GM23338 (cell line): ENCODE data around the gene ACCSL. TPM values are rescaled to one million over a fixed set of nuclear protein-coding genes. Genes with fewer than 3 reads are reported as not detected.

ENCODE experiments used
- ATAC-seq: fragments of 200-7000 bp; cut with Tn5 transposase; 3 replicates; pipeline ENCODE4 v1.9.1; 2020
- DNase-seq: peaks from one replicate; pipeline ENCODE4 v3.0.0-alpha.2; 2015; ENCODE audit warnings: low spot score
- H2AFZ ChIP-seq: fragments of 200-600 bp; sonication (generic); 2 replicates; pipeline ENCODE4 v1.8.0; 2016; ENCODE audit warnings: antibody characterized with exemption, mild to moderate bottlenecking, moderate library complexity
- H3F3A ChIP-seq: fragments of 200-600 bp; sonication (generic); replicated peaks from 2 replicates; pipeline ENCODE4 v1.8.0; 2017; ENCODE audit warnings: antibody characterized with exemption, mixed run types, low read depth
- H3K27ac ChIP-seq: fragments of 200-600 bp; sonication (generic); 2 replicates; pipeline ENCODE4 v1.6.1; 2016; ENCODE audit warnings: low read depth
- H3K27me3 ChIP-seq: fragments of 200-600 bp; sonication (generic); 2 replicates; pipeline ENCODE4 v1.8.0; 2016; ENCODE audit warnings: mild to moderate bottlenecking, mixed run types, moderate library complexity; ENCODE audit not compliant: insufficient read depth
- H3K36me3 ChIP-seq: fragments of 200-600 bp; sonication (generic); 2 replicates; pipeline ENCODE4 v1.8.0; 2016; ENCODE audit warnings: mild to moderate bottlenecking; ENCODE audit not compliant: insufficient read depth
- H3K4me1 ChIP-seq: fragments of 200-600 bp; sonication (generic); 2 replicates; pipeline ENCODE4 v1.8.0; 2016; ENCODE audit warnings: mild to moderate bottlenecking, moderate library complexity; ENCODE audit not compliant: insufficient read depth
- H3K4me2 ChIP-seq: fragments of 200-600 bp; sonication (generic); 2 replicates; pipeline ENCODE4 v1.7.1; 2017; ENCODE audit warnings: mixed run types
- H3K4me3 ChIP-seq: fragments of 200-600 bp; sonication (generic); 2 replicates; pipeline ENCODE4 v1.6.1; 2016; ENCODE audit warnings: mixed run types
- H3K79me2 ChIP-seq: fragments of 200-600 bp; sonication (generic); replicated peaks from 2 replicates; pipeline ENCODE4 v1.8.0; 2017; ENCODE audit warnings: mild to moderate bottlenecking; ENCODE audit not compliant: insufficient read depth
- H3K9me2 ChIP-seq: fragments of 200-600 bp; sonication (generic); 2 replicates; pipeline ENCODE4 v1.8.0; 2017; ENCODE audit not compliant: insufficient read depth
- H4K20me1 ChIP-seq: fragments of 200-600 bp; sonication (generic); replicated peaks from 2 replicates; pipeline ENCODE4 v1.8.0; 2017; ENCODE audit warnings: mild to moderate bottlenecking; ENCODE audit not compliant: insufficient read depth
- H3K27ac Mint-ChIP-seq: 2 replicates; pipeline ENCODE4 v1.8.0; 2020; ENCODE audit warnings: inconsistent platforms, mild to moderate bottlenecking, moderate library complexity, mixed read lengths
- H3K27me3 Mint-ChIP-seq: 3 replicates; pipeline ENCODE4 v1.8.0; 2022; ENCODE audit warnings: low read depth, mild to moderate bottlenecking, moderate library complexity, mixed read lengths, inconsistent platforms; ENCODE audit not compliant: insufficient read depth, poor library complexity
- H3K36me3 Mint-ChIP-seq: 3 replicates; pipeline ENCODE4 v1.8.0; 2021; ENCODE audit warnings: low read depth, mild to moderate bottlenecking, inconsistent platforms, moderate library complexity, mixed read lengths
- H3K4me1 Mint-ChIP-seq: 3 replicates; pipeline ENCODE4 v1.8.0; 2020; ENCODE audit warnings: mild to moderate bottlenecking, inconsistent platforms, mixed read lengths
- H3K4me3 Mint-ChIP-seq: 3 replicates; pipeline ENCODE4 v1.8.0; 2021; ENCODE audit warnings: moderate library complexity, mild to moderate bottlenecking, inconsistent platforms, mixed read lengths
- H3K9me3 Mint-ChIP-seq: 3 replicates; pipeline ENCODE4 v1.8.0; 2020; ENCODE audit warnings: moderate library complexity, mild to moderate bottlenecking, inconsistent platforms, mixed read lengths
- CREB1 ChIP-seq: fragments of 250-450 bp; sonication (Bioruptor Pico); IDR thresholded peaks from 2 replicates; pipeline ENCODE4 v1.5.0; 2020; ENCODE audit warnings: low read depth, mild to moderate bottlenecking, moderate library complexity
- CTCF ChIP-seq, 2 experiments: fragments of 200-600 bp in 1 of 2; sonication (generic) in 1 of 2; conservative IDR thresholded peaks; 2 replicates each; pipeline versions ENCODE4 v1.5.1 to v1.6.1; 2016 to 2017; ENCODE audit warnings: antibody characterized with exemption in 2 of 2, low read depth in 2 of 2, mild to moderate bottlenecking in 2 of 2, moderate library complexity in 1 of 2
- ETS1 ChIP-seq: IDR thresholded peaks from 2 replicates; pipeline ENCODE4 v1.6.1; 2016; ENCODE audit warnings: antibody characterized with exemption
- EZH2 ChIP-seq: fragments of 200-600 bp; sonication (generic); IDR thresholded peaks from one replicate; pipeline ENCODE4 v1.8.0; 2017; ENCODE audit warnings: antibody characterized with exemption, mild to moderate bottlenecking, low read depth; ENCODE audit not compliant: unreplicated experiment
- EZH2phosphoT487 ChIP-seq: fragments of 200-600 bp; sonication (generic); IDR thresholded peaks from one replicate; pipeline ENCODE4 v1.8.1; 2018; ENCODE audit warnings: antibody characterized with exemption; ENCODE audit not compliant: unreplicated experiment
- JUNB ChIP-seq: IDR thresholded peaks from one replicate; pipeline ENCODE4 v1.6.1; 2016; ENCODE audit warnings: antibody characterized with exemption; ENCODE audit not compliant: unreplicated experiment
- NANOG ChIP-seq: IDR thresholded peaks from 2 replicates; pipeline ENCODE4 v1.6.1; 2016; ENCODE audit warnings: antibody characterized with exemption, borderline replicate concordance
- REST ChIP-seq: IDR thresholded peaks from one replicate; pipeline ENCODE4 v1.6.1; 2018; ENCODE audit warnings: antibody characterized with exemption; ENCODE audit not compliant: unreplicated experiment
- ZNF114 ChIP-seq: fragments of 250-450 bp; sonication (Bioruptor Pico); IDR thresholded peaks from 2 replicates; pipeline ENCODE4 v1.5.0; 2020; ENCODE audit warnings: mild to moderate bottlenecking, moderate library complexity
- ZNF462 ChIP-seq: fragments of 250-450 bp; sonication (Bioruptor Pico); IDR thresholded peaks from 2 replicates; pipeline ENCODE4 v1.5.0; 2020; ENCODE audit warnings: mild to moderate bottlenecking, moderate library complexity
- polyA plus RNA-seq: library from polyadenylated mRNA; unstranded; fragments of >200 nt; fragmentation: Nextera tagmentation; extraction: Ambion mirVana; gene quantifications from 2 replicates; pipeline ENCODE4 v1.2.1, GENCODE V29; 2016
- total RNA-seq: library from RNA; depleted of rRNA; stranded (reverse); fragments of >200 nt; shearing (Covaris generic); gene quantifications from 2 replicates; pipeline ENCODE4 v1.2.3, GENCODE V29; 2014

The ACCSL gene
- total and polyA plus RNA-seq, 2 experiments from 2014 or later = not detected

GRCh38 chr11:44008698-44009097, 39.1 kb upstream of the ACCSL start:
- Histone ChIP-seq H3K9me2 (no peaks in the 10 kb centered on the region), H3K27me3 (no peaks in the 10 kb centered on the region), H3K4me1 (peaks cover 5% of the 10 kb centered on the region; the same call in 1 of the 2 replicates), H2AFZ (no peak overlapping the region), H3K4me3 (no peak overlapping the region), H3K4me2 (no peak overlapping the region), H3K36me3 (no peaks in the 10 kb centered on the region), H3K79me2 (no peaks in the 10 kb centered on the region), H3K27ac (no peak overlapping the region), H4K20me1 (no peaks in the 10 kb centered on the region), H3F3A (no peaks in the 10 kb centered on the region)
- DNase-seq (no peak), ATAC-seq (no peak)
- no peaks in the 10 kb centered on the region for H3K9me3 Mint-ChIP-seq
- no peak overlapping the region for H3K4me3 Mint-ChIP-seq
- H3K36me3 Mint-ChIP-seq = no peaks in the 10 kb centered on the region
- H3K27me3 Mint-ChIP-seq = peaks cover 14% of the 10 kb centered on the region
- H3K4me1 Mint-ChIP-seq = peaks cover 12% of the 10 kb centered on the region
- TF ChIP-seq ZNF462 (CRISPR knock-in tag) = no peak
- TF ChIP-seq EZH2 = no peak
- no peak for TF ChIP-seq CREB1
- no peak overlapping the region for H3K27ac Mint-ChIP-seq

GRCh38 chr11:44010789-44011251, 37.0 kb upstream of the ACCSL start:
- Histone ChIP-seq H2AFZ (no peak overlapping the region), H4K20me1 (no peaks in the 10 kb centered on the region), H3K9me2 (no peaks in the 10 kb centered on the region), H3K4me3 (no peak overlapping the region), H3F3A (no peaks in the 10 kb centered on the region), H3K4me2 (no peak overlapping the region), H3K27ac (no peak overlapping the region), H3K4me1 (no peaks in the 10 kb centered on the region), H3K36me3 (no peaks in the 10 kb centered on the region), H3K79me2 (no peaks in the 10 kb centered on the region), H3K27me3 (no peaks in the 10 kb centered on the region)
- no peaks in the 10 kb centered on the region; the same call in 2 of the 3 replicates for H3K4me1 Mint-ChIP-seq
- ATAC-seq (no peak), DNase-seq (no peak)
- peaks cover 12% of the 10 kb centered on the region for H3K27me3 Mint-ChIP-seq
- no peak overlapping the region for H3K4me3 Mint-ChIP-seq
- no peak overlapping the region for H3K27ac Mint-ChIP-seq
- no peaks in the 10 kb centered on the region for H3K36me3 Mint-ChIP-seq
- H3K9me3 Mint-ChIP-seq = no peaks in the 10 kb centered on the region
- TF ChIP-seq ZNF114 (CRISPR knock-in tag) = no peak
- no peak for TF ChIP-seq CTCF (conservative IDR thresholded peaks at IDR 0.05; ENCODE audit: low read depth in 2 of 2)
- no peak for TF ChIP-seq ETS1
- no peak for TF ChIP-seq REST
- no peak for TF ChIP-seq NANOG
- TF ChIP-seq JUNB = no peak
- no peak for TF ChIP-seq EZH2phosphoT487
